Skeletal muscle cell (primary cell): Measurements from ENCODE around the gene TAF7.
"Not testable (repeated sequence)": the region's sequence is repeated elsewhere in the genome, so short reads cannot be mapped to it uniquely, and the experiment has no call there.

Experiments
- DNase-seq: peaks from one replicate; pipeline ENCODE4 v3.0.0-alpha.2; 2010; ENCODE audit warnings: low read depth
- H3K4me3 ChIP-seq: 2 replicates; pipeline ENCODE4 v1.5.1; 2011; ENCODE audit warnings: low read depth, mild to moderate bottlenecking, control low read depth, low read length, moderate library complexity

TAF7 gene

DNA sequence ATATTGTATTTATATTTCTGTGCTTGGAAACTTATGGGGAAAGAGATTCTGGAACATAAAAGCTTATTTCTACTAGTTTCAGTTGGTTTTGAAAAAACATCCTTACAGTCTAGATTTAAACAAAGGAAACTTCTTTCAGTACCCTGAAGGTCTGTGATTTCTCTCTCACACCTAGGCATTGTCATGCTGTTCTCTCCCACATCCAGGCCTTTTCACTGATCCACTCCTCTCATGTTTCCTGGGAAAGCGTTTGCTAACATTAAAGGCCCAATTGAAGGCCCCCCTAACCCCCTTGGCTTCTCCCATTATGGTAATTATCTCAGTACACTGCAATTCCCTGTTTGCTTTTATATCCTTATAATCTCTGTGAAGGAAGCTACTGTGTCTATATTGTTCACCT, 22.2 kb upstream of the TAF7 start:
- no peak overlapping the region for H3K4me3 ChIP-seq
- DNase-seq = no peak

DNA sequence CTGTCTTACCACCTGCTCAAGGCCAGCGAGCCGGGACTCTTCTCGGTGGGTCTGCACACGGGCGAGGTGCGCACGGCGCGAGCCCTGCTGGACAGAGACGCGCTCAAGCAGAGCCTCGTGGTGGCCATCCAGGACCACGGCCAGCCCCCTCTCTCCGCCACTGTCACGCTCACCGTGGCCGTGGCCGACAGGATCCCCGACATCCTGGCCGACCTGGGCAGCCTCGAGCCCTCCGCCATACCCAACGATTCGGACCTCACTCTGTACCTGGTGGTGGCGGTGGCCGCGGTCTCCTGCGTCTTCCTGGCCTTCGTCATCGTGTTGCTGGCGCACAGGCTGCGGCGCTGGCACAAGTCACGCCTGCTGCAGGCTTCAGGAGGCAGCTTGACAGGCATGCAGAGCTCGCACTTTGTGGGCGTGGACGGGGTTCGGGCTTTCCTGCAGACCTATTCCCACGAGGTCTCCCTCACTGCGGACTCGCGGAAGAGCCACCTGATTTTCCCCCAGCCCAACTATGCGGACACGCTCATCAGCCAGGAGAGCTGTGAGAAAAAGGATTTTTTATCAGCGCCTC, 20.3 kb upstream of the TAF7 start:
- DNase-seq, H3K4me3 ChIP-seq: not testable (repeated sequence)

DNA sequence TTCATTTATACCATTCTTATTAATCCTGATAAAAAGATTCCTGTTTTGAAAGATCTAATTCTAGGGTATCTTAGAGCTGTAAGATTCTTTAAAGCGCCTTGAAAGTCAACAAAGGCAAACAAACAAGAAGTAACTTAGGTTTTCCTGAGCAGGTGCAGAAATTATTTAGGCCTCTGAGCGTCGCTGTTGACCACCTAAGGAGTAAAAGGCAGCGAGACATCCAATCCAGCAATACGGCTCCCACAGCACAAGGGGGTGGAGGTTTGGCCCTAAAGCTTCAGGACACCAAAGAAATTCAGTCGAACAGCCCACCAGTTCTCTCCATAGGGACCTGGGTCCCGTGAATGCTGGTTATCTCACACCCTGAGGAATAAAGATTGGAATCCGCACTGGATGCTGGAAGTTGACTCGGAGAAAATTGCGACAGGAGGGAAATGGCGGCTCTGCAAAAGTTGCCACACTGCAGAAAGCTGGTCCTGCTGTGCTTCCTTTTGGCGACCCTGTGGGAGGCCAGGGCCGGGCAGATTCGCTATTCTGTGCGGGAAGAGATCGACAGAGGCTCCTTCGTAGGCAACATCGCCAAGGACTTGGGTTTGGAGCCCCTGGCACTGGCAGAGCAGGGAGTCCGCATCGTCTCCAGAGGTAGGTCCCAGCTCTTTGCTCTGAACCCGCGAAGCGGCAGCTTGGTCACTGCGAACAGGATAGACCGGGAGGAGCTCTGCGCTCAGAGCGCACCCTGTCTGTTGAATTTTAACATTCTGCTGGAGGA, 18.1 kb upstream of the TAF7 start, which contains the start of gene PCDHGA2:
Gene PCDHGA2 (plus strand): TSS at position 223 of the 769 bp plus-strand sequence.
- H3K4me3 ChIP-seq = peak within 1 kb of the TSS; percentile 41
- no peak for DNase-seq

DNA sequence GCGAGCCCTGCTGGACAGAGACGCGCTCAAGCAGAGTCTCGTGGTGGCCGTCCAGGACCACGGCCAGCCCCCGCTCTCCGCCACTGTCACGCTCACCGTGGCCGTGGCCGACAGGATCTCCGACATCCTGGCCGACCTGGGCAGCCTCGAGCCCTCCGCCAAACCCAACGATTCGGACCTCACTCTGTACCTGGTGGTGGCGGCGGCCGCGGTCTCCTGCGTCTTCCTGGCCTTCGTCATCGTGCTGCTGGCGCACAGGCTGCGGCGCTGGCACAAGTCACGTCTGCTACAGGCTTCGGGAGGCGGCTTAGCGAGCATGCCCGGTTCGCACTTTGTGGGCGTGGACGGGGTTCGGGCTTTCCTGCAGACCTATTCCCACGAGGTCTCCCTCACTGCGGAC, 12.0 kb upstream of the TAF7 start:
- not testable (repeated sequence) for DNase-seq

DNA sequence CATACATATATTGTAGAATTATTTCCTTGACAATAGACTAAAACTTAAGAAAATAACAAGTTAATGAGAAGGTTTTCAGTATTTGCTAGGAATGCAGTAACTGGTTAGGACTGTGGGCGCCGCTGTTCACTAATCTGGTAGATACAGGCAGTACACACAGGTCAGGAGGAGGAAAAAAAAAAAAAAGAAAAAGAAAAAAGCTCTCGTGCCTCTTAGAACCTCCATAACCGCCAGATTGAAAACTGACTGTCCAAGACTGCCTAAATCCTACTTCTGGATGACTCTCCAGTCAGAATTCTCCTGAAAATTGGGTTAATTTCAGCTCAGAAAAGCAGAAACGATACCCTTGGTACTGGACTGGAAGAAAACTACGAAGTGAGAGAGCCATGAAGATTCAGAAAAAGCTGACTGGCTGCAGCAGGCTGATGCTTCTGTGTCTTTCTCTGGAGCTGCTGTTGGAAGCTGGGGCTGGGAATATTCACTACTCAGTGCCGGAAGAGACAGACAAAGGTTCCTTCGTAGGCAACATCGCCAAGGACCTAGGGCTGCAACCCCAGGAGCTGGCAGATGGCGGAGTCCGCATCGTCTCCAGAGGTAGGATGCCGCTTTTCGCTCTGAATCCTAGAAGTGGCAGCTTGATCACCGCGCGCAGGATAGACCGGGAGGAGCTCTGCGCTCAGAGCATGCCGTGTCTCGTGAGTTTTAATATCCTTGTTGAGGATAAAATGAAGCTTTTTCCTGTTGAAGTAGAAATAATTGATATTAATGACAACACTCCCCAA, 9.9 kb upstream of the TAF7 start, which contains the start of gene PCDHGA1:
Gene PCDHGA1 (plus strand): TSS at position 216 of the 782 bp plus-strand sequence.
- H3K4me3 ChIP-seq = peak within 1 kb of the TSS; percentile 46
- no peak for DNase-seq

More for the DNA sequence above, 12.0 kb upstream of the TAF7 start:
- not testable (repeated sequence) for H3K4me3 ChIP-seq

DNA sequence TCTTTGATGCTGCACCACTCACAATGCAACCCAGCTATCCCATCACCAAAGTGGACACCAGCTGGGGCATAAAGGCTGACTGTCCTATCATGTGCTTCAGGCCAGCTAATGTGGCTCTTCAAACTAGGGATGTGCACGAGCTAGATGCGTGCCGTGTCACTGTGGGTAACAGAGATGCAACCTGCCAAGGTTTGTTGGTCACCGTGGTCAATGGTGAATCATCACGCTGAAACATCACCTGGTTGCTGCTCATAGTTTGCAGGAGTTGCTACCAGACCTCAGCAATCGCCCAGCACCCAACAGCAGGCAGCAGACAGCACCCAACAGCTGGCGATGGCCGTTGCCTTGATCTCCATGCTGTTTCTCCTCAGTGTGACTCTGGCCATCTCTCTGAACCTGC, 7.6 kb upstream of the TAF7 start:
- no peak overlapping the region for H3K4me3 ChIP-seq
- DNase-seq = no peak

DNA sequence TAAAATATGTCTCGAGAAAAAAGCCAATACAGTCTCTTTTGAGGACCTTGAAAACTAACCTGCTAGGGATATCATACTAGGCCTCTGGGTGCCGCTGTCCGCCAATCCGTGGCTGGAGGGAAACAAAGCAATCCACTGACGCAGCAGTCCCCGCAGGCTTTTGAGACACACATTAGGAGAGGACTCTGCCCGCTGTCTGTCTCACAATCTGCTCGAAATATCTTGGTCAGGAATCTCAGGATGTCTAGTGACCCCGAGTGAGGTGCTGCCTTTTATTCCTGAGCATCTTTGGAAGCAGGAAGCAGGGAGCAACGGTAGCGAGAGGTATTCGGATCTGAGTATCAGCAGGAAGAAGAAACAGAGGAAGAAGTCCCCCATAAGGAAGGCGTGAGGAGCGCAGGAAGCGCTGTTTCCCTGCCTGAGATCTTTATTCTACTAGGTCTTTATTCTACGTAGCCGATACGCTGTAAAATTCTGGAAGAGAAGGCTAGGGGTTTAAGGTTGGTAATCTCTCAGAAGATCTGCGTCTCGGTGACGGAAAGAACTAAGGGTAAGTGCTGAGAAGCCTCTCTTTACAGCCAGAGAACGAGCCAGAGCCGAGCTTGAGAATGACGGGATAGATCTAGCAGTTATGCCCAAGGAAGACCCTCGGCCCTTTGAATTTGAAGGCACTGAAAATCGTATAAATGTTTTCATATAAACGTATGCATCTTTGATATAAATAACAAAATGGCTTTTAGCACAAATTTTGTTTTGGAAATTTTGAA, 5.7 kb upstream of the TAF7 start:
- DNase-seq = no peak

DNA sequence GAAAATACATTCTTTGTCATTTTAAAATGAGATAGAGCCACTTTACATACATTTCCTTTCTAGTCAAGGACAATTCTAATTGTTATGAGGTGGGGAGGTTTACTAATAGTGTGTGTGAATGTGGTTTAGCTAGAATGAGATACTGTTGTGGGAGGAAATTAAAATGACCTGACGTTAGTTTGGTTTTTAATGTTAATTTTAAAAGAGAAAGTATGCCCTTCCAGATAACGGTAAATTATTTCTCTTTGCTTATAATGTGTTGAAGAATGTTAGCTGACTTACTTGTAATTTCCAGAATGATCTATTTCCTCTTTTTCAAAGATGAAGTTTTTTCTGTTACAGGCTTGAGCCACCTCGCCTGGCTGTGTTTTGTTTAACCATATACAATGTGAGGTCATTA, 1.7 kb upstream of the TAF7 start:
- no peak overlapping the region for H3K4me3 ChIP-seq
- no peak for DNase-seq

More for the DNA sequence above, 5.7 kb upstream of the TAF7 start:
- peak overlapping the region; percentile 52 for H3K4me3 ChIP-seq

DNA sequence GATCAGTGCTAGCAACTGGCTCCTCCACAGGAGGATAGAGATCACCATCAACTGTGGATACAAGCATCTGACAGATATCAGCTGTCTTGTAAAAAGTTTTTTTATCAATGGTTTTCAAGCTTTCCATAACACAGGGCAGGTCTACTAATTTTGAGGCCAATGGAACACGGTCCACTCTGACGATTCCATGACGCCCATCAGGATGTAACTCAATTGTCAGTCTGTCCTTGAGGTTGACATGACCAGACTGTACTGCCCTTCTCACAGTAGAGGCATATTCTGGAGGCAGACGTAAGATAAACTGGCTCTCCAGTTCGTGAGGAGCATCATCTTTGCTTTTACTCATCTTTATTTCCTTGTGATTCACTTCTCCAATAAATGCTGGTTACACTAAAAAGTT, 885 bp downstream of the TAF7 start:
- peak overlapping the region; percentile 75 for H3K4me3 ChIP-seq
- no peak for DNase-seq

DNA sequence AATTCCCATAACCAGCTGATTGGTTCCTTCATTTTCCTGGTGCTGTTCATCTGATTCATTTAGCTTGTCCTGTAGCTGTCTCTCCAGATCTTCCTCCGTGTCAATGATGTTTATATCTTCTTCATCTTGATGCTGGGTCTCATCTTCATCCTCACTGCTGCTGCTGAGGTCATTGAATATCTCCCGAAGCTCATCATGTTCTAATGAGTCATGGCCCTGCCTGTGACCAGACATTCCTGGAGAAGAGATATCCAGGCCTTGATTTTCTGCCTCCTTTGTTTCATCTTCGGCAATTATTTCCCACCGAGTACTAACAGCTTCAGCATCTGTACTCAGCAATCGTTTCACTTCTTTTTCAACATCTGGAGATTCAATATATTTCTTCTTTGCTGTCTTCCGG, 1.4 kb downstream of the TAF7 start:
- DNase-seq = no peak
- no peak overlapping the region for H3K4me3 ChIP-seq

DNA sequence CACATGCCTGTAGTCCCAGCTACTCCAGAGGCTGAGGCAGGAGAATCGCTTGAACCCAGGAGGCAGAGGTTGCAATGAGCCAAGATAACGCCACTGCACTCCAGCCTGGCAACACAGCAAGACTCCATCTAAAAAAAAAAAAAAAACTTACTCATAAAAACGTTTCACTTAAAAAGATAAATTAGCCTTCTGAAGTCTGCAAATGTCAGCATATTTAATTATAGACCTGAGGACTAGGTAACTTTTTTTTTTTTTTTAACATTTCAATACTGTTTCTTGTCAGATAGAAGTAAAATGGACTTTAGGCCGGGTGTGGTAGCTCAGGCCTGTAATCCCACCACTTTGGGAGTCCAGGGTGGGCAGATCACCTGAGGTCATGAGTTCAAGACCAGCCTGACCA, 3.6 kb downstream of the TAF7 start:
- DNase-seq, H3K4me3 ChIP-seq: not testable (repeated sequence)

DNA sequence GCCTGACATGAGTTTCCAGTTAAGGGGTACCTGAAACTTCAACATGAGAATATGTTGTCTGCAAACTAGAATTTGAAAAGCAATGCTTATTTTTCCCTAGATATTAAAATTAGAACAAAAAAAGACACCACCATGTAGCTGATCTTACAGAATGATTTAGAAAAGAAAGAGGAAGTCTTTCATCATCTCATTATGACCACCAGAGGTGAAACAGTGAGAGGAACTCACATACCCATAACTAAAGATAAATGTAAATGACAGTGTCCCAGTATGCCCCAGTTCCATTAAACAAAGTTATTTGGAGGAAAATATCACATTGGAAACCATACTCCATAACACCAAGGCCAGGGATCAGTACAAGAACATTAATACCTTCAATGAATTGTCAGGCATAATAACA, 6.9 kb downstream of the TAF7 start:
- no peak overlapping the region for H3K4me3 ChIP-seq
- no peak for DNase-seq

DNA sequence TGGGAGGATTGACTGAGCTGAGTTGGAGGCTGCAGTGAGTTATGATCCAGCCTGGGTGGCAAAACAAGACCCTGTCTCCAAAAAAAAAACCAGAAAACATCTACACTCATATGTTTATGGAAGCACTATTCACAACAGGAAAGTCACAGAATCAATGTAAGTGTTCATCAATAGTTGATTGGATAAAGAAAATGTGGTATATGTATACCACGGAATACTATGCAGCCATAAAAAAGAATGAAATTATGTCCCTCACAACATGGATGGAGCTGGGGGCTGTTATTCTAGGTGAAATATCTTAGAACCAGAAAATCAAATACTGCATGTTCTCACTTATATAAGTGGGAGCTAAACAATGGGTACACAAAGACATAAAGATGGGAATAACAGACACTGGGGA, 14.0 kb downstream of the TAF7 start:
- H3K4me3 ChIP-seq = no peak overlapping the region
- DNase-seq = no peak

DNA sequence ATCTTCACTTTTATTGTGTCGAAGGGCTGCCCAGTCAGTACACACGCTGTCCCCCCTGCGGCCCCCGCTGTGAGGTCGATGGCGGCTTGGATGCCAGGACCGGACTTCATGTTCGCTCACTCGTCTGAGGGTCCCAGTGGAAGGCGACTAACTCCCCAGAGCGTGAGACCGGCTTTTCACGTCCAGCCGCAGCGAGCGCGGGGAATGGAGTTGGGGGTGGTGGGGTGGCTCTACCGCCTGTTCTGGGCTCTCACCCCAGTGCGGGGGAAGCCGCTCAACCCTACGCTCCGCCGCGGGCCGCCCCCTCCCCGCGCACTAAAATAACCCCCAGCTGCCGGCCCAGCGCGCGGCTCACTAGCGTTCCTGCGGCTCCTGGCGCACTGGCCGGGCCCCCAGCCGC, 16.8 kb downstream of the TAF7 start, which contains the start of gene SLC25A2:
Gene SLC25A2 (minus strand): TSS at position 294 of the 400 bp plus-strand sequence. CDS start 184 bp downstream, at position 110.
- H3K4me3 ChIP-seq = no peak within 1 kb of the TSS
- no peak for DNase-seq

DNA sequence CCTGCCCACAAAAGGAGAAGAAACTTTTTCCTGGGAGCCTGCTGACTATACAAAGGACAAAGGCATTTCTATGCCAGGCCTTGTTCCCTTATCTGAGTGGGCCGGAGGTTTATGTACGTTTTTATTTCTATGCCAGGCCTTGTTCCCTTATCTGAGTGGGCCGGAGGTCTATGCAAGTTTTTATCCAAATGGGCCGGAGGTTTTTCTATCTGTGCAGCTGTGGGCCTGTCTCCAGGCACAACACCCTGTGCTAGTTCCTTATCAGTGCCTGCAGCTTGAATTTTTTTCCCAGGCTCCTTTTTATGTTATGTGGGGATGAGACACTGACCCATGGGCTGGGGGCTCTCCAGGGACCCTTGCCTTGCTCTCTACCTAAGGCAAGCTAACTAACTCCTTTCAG, 22.2 kb downstream of the TAF7 start:
- DNase-seq = no peak
- H3K4me3 ChIP-seq = no peak overlapping the region

DNA sequence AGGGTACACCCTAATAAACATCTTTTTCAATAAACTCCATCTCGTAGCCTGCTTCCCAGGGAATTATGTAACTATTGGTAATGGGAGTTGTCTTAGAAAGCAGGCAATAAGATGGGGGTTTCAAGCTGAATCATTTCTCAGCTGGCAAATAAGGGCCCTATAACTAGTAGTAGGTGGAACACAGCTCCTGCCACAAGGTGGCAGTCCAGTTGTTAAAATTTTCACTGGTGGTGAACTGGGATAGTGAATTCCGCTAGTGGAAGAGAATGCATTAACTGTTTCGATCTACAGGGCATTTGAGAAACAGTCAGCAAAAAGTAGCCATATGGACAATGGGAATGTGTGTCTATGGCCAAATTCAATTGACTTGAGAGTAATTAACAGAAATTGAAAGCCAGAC, 47.7 kb downstream of the TAF7 start:
- DNase-seq = no peak
- H3K4me3 ChIP-seq = no peak overlapping the region

DNA sequence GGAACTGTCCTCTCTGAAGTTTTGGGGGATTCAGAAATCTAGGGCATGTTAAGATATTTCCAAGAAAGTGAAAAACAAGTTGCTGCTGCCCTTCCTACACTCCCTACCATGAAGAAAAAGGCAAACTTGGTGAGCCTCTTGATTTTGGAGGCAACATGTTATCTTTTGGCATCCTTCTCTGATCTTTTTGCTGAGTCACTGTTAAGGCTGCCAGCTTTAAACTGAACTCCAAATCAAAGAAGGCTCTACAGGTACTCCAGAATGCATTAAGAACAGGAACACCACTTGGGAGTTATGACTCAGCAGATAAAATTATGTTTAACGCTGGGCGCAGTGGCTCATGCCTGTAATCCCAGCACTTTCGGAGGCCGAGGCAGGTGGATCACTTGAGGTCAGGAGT, 51.4 kb downstream of the TAF7 start:
- no peak overlapping the region for H3K4me3 ChIP-seq
- no peak for DNase-seq
